H1 (cell line): ENCODE results near the gene RAG2. TPM values are rescaled to one million over a fixed set of nuclear protein-coding genes. Genes with fewer than 3 reads are reported as not detected.

Source experiments
- CTCF ChIA-PET: fragments of 300-600 bp; sonication (Branson Sonifier 250); formaldehyde crosslinking; loops from one replicate; lab custom pipeline; 2021; ENCODE audit not compliant: partially characterized antibody; lab: Charles Lee
- POLR2A ChIA-PET: fragments of 300-600 bp; sonication (Branson Sonifier 250); formaldehyde crosslinking; loops from one replicate; lab custom pipeline; 2021; ENCODE audit warnings: inconsistent platforms; ENCODE audit not compliant: partially characterized antibody; lab: Charles Lee
- DNase-seq, 2 experiments: peaks; one replicate each; pipeline versions ENCODE4 v3.0.0 to v3.0.0-alpha.2; 2010 to 2022; ENCODE audit warnings: low spot score in 2 of 2, low read depth in 1 of 2, mixed read lengths in 1 of 2
- FAIRE-seq: peaks from 2 replicates; lab custom pipeline; 2011; peaks lifted over from hg19 to GRCh38; lab: Jason Lieb, UNC
- H2AFZ ChIP-seq: 2 replicates; pipeline ENCODE4 v1.8.1; 2012; ENCODE audit warnings: low read length, inconsistent platforms
- H2AK5ac ChIP-seq: 2 replicates; pipeline ENCODE4 v1.6.1; 2013; ENCODE audit warnings: low read depth, low read length
- H2BK120ac ChIP-seq: replicated peaks from 2 replicates; pipeline ENCODE3; 2013; ENCODE audit warnings: low read depth, low read length, inconsistent platforms
- H2BK12ac ChIP-seq: 2 replicates; pipeline ENCODE4 v1.6.1; 2013; ENCODE audit warnings: low read depth, low read length
- H2BK15ac ChIP-seq: 2 replicates; pipeline ENCODE4 v1.6.1; 2013; ENCODE audit warnings: low read length
- H2BK20ac ChIP-seq: 2 replicates; pipeline ENCODE4 v1.6.1; 2013; ENCODE audit warnings: low read length
- H2BK5ac ChIP-seq: 2 replicates; pipeline ENCODE4 v1.6.1; 2013; ENCODE audit warnings: low read depth, low read length
- H3K14ac ChIP-seq: 2 replicates; pipeline ENCODE4 v1.6.1; 2013; ENCODE audit warnings: inconsistent platforms; ENCODE audit not compliant: insufficient read length
- H3K18ac ChIP-seq: 2 replicates; pipeline ENCODE4 v1.6.1; 2013; ENCODE audit warnings: low read length; ENCODE audit errors: extremely low read depth
- H3K23ac ChIP-seq: 2 replicates; pipeline ENCODE4 v1.6.1; 2013; ENCODE audit warnings: inconsistent platforms; ENCODE audit not compliant: insufficient read length
- H3K23me2 ChIP-seq: 2 replicates; pipeline ENCODE4 v1.6.1; 2013; ENCODE audit warnings: low read depth, low read length
- H3K27ac ChIP-seq: 2 replicates; pipeline ENCODE4 v1.6.1; 2011; ENCODE audit warnings: low read depth, low read length, inconsistent platforms
- H3K27me3 ChIP-seq, 4 experiments: replicated peaks in 1 of 4; 1 replicate in 1 of 4; 2 replicates in 3 of 4; pipeline versions ENCODE4 v1.6.1 to v1.8.1; 2011 to 2013; ENCODE audit warnings: low read length in 3 of 4, mild to moderate bottlenecking in 3 of 4, inconsistent platforms in 2 of 4, mixed read lengths in 2 of 4, moderate library complexity in 1 of 4; ENCODE audit not compliant: control insufficient read depth in 3 of 4, insufficient read depth in 3 of 4; ENCODE audit errors: extremely low read depth in 1 of 4
- H3K36me3 ChIP-seq, 4 experiments: 2 replicates each; pipeline versions ENCODE4 v1.6.1 to v1.8.1; 2011 to 2013; ENCODE audit warnings: mild to moderate bottlenecking in 4 of 4, low read length in 3 of 4, moderate library complexity in 2 of 4, control low read depth in 1 of 4, inconsistent platforms in 1 of 4; ENCODE audit not compliant: insufficient read depth in 4 of 4, control insufficient read depth in 2 of 4
- H3K4ac ChIP-seq: replicated peaks from 2 replicates; pipeline ENCODE3; 2013; ENCODE audit warnings: low read length, low read depth, mixed read lengths, inconsistent platforms; ENCODE audit not compliant: insufficient read length
- H3K4me1 ChIP-seq, 4 experiments: replicated peaks in 1 of 4; 1 replicate in 1 of 4; 2 replicates in 3 of 4; pipeline versions ENCODE4 v1.6.1 to v1.8.1; 2011 to 2013; ENCODE audit warnings: low read length in 3 of 4, inconsistent platforms in 2 of 4, mixed read lengths in 1 of 4; ENCODE audit not compliant: insufficient read depth in 4 of 4, control insufficient read depth in 3 of 4
- H3K4me2 ChIP-seq, 2 experiments: 2 replicates each; pipeline versions ENCODE4 v1.6.1 to v1.8.1; 2011 to 2013; ENCODE audit warnings: low read depth in 2 of 2, low read length in 2 of 2, control low read depth in 1 of 2, inconsistent platforms in 1 of 2, mild to moderate bottlenecking in 1 of 2; ENCODE audit not compliant: insufficient read depth in 1 of 2
- H3K4me3 ChIP-seq, 4 experiments: fragments of 200-600, 300-600 bp in 1 of 4; sonication (generic), shearing (Covaris generic), sonication (Bioruptor Twin) in 1 of 4; 2 replicates each; pipeline versions ENCODE4 v1.5.1 to v1.8.1; 2011 to 2016; ENCODE audit warnings: low read length in 4 of 4, low read depth in 3 of 4, control low read depth in 2 of 4, inconsistent platforms in 2 of 4, mild to moderate bottlenecking in 2 of 4, mixed read lengths in 1 of 4, moderate library complexity in 1 of 4; ENCODE audit not compliant: insufficient read depth in 2 of 4; ENCODE audit errors: extremely low read depth in 1 of 4
- H3K56ac ChIP-seq: replicated peaks from 2 replicates; pipeline ENCODE3; 2013; ENCODE audit warnings: low read depth, mild to moderate bottlenecking, mixed read lengths, low read length, inconsistent platforms; ENCODE audit not compliant: insufficient read length
- H3K79me1 ChIP-seq: 2 replicates; pipeline ENCODE4 v1.6.1; 2013; ENCODE audit warnings: low read depth, low read length, control low read depth
- H3K79me2 ChIP-seq, 2 experiments: 2 replicates each; pipeline versions ENCODE4 v1.6.1 to v1.8.1; 2012 to 2013; ENCODE audit warnings: low read length in 2 of 2, mild to moderate bottlenecking in 2 of 2, inconsistent platforms in 1 of 2; ENCODE audit not compliant: insufficient read depth in 2 of 2, control insufficient read depth in 1 of 2
- H3K9ac ChIP-seq, 4 experiments: replicated peaks in 1 of 4; 1 replicate in 1 of 4; 2 replicates in 3 of 4; pipeline versions ENCODE4 v1.6.1 to v1.8.1; 2011 to 2013; ENCODE audit warnings: low read depth in 3 of 4, low read length in 3 of 4, control low read depth in 2 of 4, mild to moderate bottlenecking in 2 of 4, moderate library complexity in 2 of 4, inconsistent platforms in 1 of 4; ENCODE audit errors: extremely low read depth in 1 of 4
- H3K9me3 ChIP-seq, 2 experiments: 2 replicates each; pipeline versions ENCODE4 v1.6.1 to v1.8.1; 2012 to 2013; ENCODE audit warnings: mild to moderate bottlenecking in 2 of 2, moderate library complexity in 2 of 2, control low read depth in 1 of 2, inconsistent platforms in 1 of 2, low read depth in 1 of 2, low read length in 1 of 2, mixed read lengths in 1 of 2; ENCODE audit not compliant: insufficient read depth in 2 of 2
- H4K20me1 ChIP-seq, 2 experiments: replicated peaks in 1 of 2; 2 replicates each; pipeline versions ENCODE3 to v1.8.1; 2011 to 2013; ENCODE audit warnings: inconsistent platforms in 2 of 2, low read length in 2 of 2, mild to moderate bottlenecking in 1 of 2; ENCODE audit not compliant: insufficient read depth in 2 of 2, control insufficient read depth in 1 of 2
- H4K5ac ChIP-seq: 2 replicates; pipeline ENCODE4 v1.6.1; 2013; ENCODE audit warnings: low read length, low read depth, mixed read lengths, inconsistent platforms; ENCODE audit not compliant: insufficient read length
- H4K8ac ChIP-seq: 2 replicates; pipeline ENCODE4 v1.8.0; 2013; ENCODE audit warnings: mild to moderate bottlenecking, moderate library complexity, low read length, inconsistent platforms; ENCODE audit not compliant: insufficient read depth; ENCODE audit errors: extremely low read depth
- H4K91ac ChIP-seq: replicated peaks from 2 replicates; pipeline ENCODE3; 2013; ENCODE audit warnings: low read length, mixed read lengths, inconsistent platforms; ENCODE audit not compliant: insufficient read length
- NRF1 ChIP-seq: IDR thresholded peaks from 2 replicates; pipeline ENCODE4 v1.6.1; 2011; ENCODE audit warnings: mild to moderate bottlenecking, low read depth, low read length, improper control_type of control experiment
- SIX5 ChIP-seq: IDR thresholded peaks from 2 replicates; pipeline ENCODE4 v1.6.1; 2011; ENCODE audit warnings: mild to moderate bottlenecking, low read depth, low read length
- SP1 ChIP-seq: IDR thresholded peaks from 2 replicates; pipeline ENCODE4 v1.6.1; 2011; ENCODE audit warnings: low read depth, low read length
- WGBS, 2 experiments: shearing (Covaris generic) in 1 of 2; methylation state at CpG; one replicate each; pipeline versions ENCODE4 v1.1.6 to v1.1.7; 2013 to 2015; ENCODE audit warnings: low lambda C conversion rate in 2 of 2, mixed read lengths in 2 of 2, inconsistent platforms in 1 of 2, low coverage in 1 of 2, missing lambda C conversion rate in 1 of 2; ENCODE audit not compliant: insufficient replicate concordance in 2 of 2, insufficient coverage in 1 of 2, insufficient read length in 1 of 2; ENCODE audit errors: extremely low coverage in 1 of 2, missing lambda C conversion rate in 1 of 2; 5-methylcytosine and 5-hydroxymethylcytosine counted together
- polyA plus RNA-seq, 7 experiments: library from polyadenylated mRNA; depleted of rRNA in 3 of 7; stranded (reverse) in 5 of 7; unstranded in 2 of 7; fragments of >200 nt in 5 of 7; fragments of 200-250 nt in 2 of 7; gene quantifications; 1 replicate in 5 of 7; 2 replicates in 1 of 7; 4 replicates in 1 of 7; pipeline versions ENCODE4 v1.2.1 to v1.2.3, GENCODE V29; 2011 to 2013; ENCODE audit warnings: missing spikeins in 2 of 7, mixed read lengths in 2 of 7
- total RNA-seq: library from RNA; stranded (reverse); fragmentation: NEBNext Ultra II Directional; extraction: Animal tissue kit (Norgen Biotek cat#: 25700); gene quantifications from 2 replicates; pipeline ENCODE4 v1.2.1, GENCODE V29; 2021
- TF ChIP-seq, protein P1 (sequence below): IDR thresholded peaks from 2 replicates; pipeline ENCODE4 v1.6.1; 2012; ENCODE audit warnings: inconsistent platforms

Gene RAG2
- total and polyA plus RNA-seq, 2 of the 8 experiments (the other 6 are each of a cell fraction or from before 2014, with no cell fraction given), result not detected

DNA sequence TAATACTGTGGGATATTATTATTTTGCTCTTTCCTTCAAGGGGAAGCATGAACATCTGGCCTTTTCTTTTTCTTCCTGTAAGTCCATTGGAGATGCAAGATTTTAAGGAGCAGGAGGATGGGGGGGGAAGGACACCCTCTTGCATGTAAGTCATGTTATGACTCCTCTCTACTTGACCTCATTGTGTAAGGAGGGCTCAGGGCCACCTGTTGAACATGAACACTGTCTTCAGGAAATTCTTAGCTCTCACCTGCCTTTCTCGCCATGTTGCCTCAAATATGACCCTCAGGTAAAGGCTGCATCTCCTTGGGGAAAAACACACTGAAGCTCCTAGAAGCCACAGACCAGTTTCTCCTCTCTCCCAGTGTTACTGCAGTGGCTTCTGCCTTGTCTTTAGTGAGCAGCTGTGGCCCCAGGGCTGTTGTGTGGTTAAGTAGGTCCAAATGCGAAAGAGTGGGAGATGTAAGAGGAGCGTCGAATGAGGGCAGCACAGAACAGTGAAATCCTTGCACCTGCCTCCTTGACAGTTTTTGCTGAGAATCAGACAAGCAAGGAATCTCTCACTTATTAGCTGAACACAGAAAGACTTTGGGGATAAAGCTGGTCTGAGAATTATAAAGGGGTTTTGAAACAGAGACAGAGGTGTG lies 31.5 kb downstream of the RAG2 start:
- 96% methylated on average over 4 of the region's 4 CpGs; no CpG with 5 or more reads in 1 of the 2 experiments for WGBS, 2 experiments
- TF ChIP-seq SP1 (no peak), NRF1 (no peak), SIX5 (no peak)
- TF ChIP-seq, protein P1, sequence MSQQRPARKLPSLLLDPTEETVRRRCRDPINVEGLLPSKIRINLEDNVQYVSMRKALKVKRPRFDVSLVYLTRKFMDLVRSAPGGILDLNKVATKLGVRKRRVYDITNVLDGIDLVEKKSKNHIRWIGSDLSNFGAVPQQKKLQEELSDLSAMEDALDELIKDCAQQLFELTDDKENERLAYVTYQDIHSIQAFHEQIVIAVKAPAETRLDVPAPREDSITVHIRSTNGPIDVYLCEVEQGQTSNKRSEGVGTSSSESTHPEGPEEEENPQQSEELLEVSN, result 0 out of 2 replicates have a peak, but pooled peaks have one; percentile 25
- H2BK20ac ChIP-seq, result no peak overlapping the region
- CTCF ChIA-PET, result interaction anchor here (0.7 to 8.1 kb wide), 13 partner anchors 8 to 185 kb away, joined by 3 to 155 read pairs (median 12); no protein-coding TSS in a partner anchor
- H3K36me3 ChIP-seq, result no peaks in the 10 kb centered on the region
- POLR2A ChIA-PET, result no interaction called here
- no peak overlapping the region for H3K4me2 ChIP-seq
- H3K56ac ChIP-seq, result no peak overlapping the region
- H3K23me2 ChIP-seq, result no peaks in the 10 kb centered on the region
- no peaks in the 10 kb centered on the region for H3K79me2 ChIP-seq
- H3K9ac ChIP-seq, result no peak overlapping the region
- no peak for DNase-seq
- H2BK15ac ChIP-seq, result no peak overlapping the region
- no peak overlapping the region for H2BK12ac ChIP-seq
- no peak overlapping the region for H4K8ac ChIP-seq
- H4K20me1 ChIP-seq, result peaks cover 0 to 2% of the 10 kb centered on the region in 2 experiments
- H3K23ac ChIP-seq, result no peak overlapping the region
- no peaks in the 10 kb centered on the region for H3K27me3 ChIP-seq
- no peaks in the 10 kb centered on the region for H3K9me3 ChIP-seq
- H2BK5ac ChIP-seq, result no peak overlapping the region
- H4K5ac ChIP-seq, result no peak overlapping the region
- H2BK120ac ChIP-seq, result no peak overlapping the region
- no peak overlapping the region for H3K4ac ChIP-seq
- H3K27ac ChIP-seq, result no peak overlapping the region
- no peaks in the 10 kb centered on the region for H3K4me1 ChIP-seq
- no peak overlapping the region for H3K4me3 ChIP-seq
- no peaks in the 10 kb centered on the region for H3K79me1 ChIP-seq
- H3K18ac ChIP-seq, result no peak overlapping the region
- no peak overlapping the region for H3K14ac ChIP-seq
- no peak overlapping the region for H2AFZ ChIP-seq
- no peak overlapping the region for H4K91ac ChIP-seq
- FAIRE-seq, result no peak
- no peak overlapping the region for H2AK5ac ChIP-seq
